Activated CD4-positive, CD25-positive, alpha-beta regulatory T cell (primary cell): Measurements from ENCODE around the gene CEP76.
"Not testable (repeated sequence)": the region's sequence is repeated elsewhere in the genome, so short reads cannot be mapped to it uniquely, and the experiment has no call there.

Experiments used
- DNase-seq, 4 experiments: peaks; one replicate each; lab custom pipeline; 2025; lab: John Stamatoyannopoulos, UW

CEP76 gene

DNA sequence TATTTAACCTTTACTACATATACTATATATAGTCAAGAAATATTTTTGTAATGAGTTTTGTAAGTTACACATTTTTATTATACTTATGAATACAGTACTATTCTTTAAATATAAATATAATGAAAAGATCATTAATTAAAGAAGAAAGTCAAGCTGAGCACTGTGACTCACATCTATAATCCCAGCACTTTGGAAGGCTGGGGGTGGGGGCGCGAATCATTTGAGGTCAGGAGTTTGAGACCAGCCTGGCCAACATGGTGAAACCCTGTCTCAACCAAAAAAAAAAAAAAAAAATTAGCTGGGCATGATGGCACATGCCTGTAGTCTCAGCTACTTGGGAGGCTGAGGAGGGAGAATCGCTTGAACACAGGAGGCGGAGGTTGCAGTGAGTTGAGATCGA is 58.8 kb downstream of the CEP76 start:
- not testable (repeated sequence) for DNase-seq

DNA sequence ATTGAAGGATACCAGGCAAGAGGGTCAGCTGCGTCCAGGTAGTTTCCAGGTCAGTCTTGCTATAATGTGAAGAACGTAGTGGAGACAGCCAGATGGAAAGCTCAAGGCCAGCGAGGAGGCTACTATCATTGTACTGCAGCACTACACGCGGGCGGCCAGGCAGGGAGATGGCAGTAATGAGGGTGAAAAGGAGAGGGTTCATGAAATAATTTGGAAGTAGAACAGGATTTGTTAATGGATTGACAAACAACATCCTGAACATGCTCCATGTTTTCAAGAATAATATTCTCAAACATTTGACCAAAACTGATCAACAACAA is 61.7 kb downstream of the CEP76 start:
- no peak for DNase-seq

DNA sequence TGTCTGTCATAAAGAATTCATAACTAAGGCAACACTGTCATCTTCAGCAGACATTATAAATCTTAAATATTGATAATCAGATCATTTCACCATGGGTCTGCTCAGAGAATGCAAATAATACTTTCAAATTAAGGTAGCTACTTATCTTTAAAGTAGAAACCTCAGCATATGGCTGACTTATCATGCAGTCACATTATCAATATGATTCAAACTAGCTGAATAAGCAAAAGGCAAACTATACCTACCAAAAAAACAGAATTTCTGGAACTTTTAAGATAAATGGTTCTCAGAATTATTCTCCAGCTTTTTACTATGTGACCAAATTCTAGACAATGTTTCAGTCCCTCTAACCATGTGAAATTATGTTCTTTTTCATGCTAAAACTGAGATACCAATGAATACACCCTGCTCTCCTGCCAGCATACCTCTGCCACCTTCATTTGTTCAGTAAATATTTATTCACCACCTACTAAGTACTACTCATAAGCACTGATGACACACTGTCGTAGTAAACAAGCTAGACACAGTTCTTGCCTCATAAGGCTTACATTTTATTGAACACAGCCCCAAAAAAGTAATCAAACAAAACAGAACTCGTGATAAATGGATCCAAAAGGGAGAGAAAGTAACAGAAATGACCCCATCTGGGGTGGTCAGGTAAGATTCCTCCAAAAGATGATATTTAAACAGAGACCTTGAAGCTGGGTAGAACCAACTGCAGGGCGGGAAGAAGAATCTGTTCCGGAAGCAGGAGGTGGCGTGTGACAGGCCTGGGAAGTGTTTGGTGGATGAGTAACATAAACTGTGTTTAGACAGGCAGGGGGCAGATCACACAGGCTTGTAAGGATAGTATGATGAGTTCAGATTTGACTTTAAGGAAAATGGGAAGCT is 62.3 kb downstream of the CEP76 start:
- no peak for DNase-seq

DNA sequence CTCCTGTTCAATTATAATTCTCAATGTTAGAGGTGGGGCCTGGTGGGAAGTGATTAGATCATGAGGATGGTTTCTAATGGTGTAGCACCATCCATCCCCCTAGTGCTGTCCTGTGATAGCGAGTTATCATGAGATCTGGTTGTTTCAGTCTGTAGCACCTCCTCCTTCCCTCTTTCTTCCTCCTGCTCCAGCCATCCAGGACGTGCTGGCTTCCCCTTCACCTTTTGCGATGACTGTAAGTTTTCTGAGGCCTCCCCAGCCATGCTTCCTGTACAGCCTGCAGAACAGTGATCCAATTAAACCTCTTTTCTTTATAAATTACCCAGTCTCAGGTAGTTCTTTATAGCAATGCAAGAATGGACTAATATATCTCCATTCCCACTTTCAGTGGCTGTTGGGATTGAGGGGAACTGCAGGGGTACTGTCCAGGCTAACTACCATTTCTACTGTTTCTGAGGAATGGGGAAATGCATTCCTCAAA is 63.8 kb downstream of the CEP76 start:
- DNase-seq, result no peak

DNA sequence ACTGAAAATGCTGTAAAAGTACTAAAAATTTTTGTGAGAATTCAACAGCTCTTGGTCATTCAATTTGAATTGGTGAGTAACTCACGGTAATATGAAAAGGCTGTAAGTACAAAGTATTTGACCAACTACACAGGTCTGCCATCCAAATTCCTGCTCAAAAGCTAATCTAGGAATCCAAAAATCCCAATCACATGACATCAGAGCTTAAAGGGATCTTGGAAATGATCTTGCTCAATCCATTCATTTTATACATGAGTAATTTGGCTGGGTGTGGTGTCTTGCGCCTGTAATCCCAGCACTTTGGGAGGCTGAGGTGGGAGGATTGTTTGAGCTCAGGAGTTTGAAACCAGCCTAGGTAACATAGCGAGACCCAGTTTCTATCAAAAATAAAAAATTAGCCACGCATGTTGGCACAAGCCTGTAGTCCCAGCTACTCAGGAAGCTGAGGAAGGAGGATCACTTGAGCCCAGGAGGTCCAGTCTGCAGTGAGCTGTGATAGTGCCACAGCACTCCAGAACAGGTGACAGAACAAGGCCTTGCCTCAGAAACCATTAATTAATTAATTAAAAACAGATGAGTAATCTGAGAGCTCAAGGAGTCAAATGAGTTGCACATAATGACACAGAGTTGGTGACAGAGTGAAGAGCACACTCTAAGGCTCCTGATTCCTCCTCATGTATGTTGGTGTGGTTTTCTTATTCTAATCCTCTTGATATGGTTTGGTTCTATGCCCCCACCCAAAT is 64.5 kb downstream of the CEP76 start:
- DNase-seq, result no peak

DNA sequence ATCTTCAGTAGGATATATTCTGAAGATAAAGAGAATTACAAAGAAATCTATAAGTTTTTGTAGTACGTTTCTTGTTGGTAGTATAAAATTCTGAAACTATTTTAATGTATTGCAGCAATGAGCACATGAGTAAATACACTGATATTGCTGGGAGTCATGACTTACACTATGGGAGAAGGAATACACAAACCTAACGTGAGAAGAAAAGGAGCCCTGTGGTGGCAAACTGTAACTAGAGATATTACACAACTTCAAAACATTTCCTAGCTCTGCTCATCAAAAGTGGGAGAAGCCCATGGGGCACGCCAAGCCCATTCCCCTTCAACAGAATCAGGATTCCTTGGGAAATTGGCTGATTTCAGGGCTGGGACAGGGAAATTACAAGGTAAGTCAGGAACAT is 65.1 kb downstream of the CEP76 start:
- no peak for DNase-seq

DNA sequence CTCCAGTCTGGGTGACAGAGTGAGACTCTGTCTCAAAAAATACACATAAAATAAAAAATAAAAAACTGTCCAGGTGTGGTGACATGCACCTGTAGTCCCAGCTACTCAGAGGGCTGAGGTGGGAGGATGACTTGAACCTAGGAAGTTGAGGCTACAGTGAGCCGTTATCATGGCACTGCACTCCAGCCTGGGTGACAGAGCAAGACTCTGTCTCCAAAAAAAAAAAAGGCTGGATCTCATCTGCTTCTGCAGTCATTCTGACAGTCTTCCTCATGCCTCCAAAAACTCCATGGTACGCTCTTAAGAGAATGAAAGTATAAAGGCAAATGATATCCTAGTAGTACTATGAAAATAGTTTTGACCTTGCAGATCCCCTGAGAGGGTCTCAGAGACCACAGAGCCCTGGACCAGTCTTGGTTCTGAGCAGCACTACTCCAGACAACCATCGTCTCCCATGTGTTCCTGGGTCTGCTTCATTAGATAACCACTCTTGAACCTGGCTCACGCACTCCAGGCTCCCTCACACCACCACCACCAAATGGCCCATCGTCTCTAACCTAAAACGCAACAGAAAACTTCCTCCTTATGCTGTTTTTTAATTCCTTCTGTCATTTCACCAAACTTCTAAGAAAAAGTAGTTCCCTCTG is 70.6 kb downstream of the CEP76 start:
- DNase-seq, result no peak

DNA sequence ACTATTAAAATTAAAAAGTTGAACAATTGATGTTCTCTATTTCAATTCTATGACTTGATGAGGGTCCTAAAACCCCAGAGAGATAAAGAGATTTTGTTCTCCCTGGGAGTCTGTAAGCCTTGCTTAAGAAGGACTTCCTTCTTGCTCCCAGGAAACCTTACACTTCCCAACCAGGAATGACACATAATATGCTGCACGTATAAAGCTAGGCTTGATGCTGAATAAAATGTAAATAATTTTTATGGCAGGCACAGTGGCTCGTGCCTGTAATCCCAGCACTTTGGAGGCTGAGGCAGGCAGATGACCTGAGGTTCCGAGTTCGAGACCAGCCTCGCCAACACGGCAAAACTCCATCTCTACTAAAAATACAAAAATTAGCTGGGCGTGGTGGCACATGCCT is 72.4 kb downstream of the CEP76 start:
- no peak for DNase-seq

DNA sequence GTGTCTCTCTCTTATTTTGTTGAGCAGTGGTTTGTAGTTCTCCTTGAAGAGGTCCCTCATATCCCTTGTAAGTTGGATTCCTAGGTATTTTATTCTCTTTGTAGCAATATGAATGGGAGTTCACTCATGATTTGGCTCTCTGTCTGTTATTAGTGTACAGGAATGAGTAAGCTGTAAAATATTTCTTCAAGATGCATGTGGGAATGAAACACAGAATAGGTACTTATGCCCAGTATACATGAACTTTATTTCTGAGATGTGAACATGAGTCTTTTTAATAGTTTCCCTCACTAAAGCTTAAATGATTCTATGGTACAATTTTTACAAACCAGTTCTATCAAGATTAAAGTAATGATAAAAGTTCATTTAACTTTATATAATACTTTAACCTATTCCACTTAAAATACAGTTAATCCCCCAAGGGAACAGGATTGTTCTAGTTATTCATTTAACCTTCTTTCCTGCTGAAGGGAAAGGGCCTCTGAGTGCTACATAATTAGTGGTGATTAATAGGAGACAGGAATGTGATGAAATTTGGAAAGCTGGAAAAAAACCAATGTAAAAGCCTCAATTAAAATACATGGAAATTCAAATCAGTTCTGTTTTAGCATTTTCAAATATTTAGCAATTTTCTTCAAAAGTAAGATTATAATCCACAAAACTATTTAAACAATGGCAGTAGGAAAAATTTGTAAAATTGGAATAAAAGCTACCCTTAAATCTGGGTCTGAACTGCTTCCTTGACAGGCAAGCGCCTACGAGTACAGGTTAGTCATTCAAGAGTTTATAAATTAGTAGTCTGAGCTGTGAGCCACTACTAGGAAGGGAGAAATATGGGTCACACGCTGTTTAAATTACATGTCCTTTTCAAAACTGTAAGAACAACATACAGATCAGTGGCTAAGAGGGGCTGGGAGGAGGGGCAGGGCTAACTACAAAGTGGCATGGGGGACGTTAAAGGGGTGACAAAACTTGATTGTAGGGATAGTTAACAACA is 73.5 kb downstream of the CEP76 start:
- DNase-seq, result no peak

DNA sequence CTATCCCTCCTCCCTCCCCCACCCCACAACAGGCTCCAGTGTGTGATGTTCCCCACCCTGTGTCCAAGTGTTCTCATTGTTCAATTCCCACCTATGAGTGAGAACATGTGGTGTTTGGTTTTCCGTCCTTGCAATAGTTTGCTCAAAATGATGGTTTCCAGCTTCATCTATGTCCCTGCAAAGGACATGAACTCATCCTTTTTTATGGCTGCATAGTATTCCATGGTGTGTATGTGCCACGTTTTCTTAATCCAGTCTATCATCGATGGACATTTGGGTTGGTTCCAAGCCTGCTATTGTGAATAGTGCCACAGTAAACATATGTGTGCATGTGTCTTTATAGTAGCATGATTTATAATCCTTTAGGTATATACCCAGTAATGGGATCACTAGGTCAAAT is 75.3 kb downstream of the CEP76 start:
- not testable (repeated sequence) for DNase-seq

DNA sequence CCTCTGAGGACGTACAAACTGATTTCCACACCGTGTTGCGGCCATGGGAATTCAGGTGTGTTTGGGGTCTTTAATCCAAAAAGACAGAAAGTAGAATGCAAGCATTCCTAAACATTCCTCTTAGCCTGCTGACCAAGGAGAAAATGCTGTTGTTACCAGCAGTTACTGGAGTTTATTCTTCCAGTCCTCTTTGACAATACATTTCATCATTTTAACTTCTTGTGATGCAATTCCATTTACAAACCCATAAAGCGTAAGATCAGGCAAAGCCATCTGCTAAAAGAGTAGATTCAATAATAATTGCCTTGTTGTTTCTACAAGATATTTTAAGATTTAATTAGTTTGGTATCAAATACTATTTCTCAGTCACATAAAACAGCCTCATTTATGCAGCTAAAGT is 77.3 kb downstream of the CEP76 start:
- no peak for DNase-seq
